Measurements from ENCODE around the gene SLC22A14. TPM values are rescaled to one million over a fixed set of nuclear protein-coding genes. Genes with fewer than 3 reads are reported as not detected.

The SLC22A14 gene
- total and polyA plus RNA-seq, 4 donors, result 0.17 TPM; not detected in 3

DNA sequence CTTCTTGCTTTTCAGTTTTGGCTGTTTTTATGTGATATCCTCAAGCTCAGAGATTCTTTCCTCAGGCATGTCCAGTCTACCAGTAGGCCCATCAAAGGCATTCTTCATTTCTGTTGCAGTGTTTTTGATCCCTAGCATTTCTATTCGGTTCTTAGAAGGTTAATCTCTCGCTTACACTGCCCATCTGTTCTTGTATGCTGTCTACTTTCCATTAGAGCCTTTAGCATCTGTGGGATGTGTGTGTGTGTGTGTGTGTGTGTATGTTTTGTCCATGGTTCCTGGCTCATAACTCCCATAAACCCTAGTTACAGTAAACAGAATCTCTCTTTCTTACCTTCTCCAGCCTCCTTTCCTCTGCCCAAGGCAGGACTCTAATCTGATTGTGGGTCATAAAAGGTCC lies 21.6 kb upstream of the SLC22A14 start:
- no peak for TF ChIP-seq GABPA (IDR thresholded peaks at IDR 0.05 in 1 of 2, conservative IDR thresholded peaks at IDR 0.05 in 1 of 2)
- no peak for TF ChIP-seq RXRA (IDR thresholded peaks at IDR 0.05)
- TF ChIP-seq NR2F2 (IDR thresholded peaks at IDR 0.05), result no peak
- TF ChIP-seq HNF4G (IDR thresholded peaks at IDR 0.05), result no peak
- TF ChIP-seq, protein P1, sequence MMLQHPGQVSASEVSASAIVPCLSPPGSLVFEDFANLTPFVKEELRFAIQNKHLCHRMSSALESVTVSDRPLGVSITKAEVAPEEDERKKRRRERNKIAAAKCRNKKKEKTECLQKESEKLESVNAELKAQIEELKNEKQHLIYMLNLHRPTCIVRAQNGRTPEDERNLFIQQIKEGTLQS (IDR thresholded peaks at IDR 0.05), result no peak
- TF ChIP-seq, protein P2, sequence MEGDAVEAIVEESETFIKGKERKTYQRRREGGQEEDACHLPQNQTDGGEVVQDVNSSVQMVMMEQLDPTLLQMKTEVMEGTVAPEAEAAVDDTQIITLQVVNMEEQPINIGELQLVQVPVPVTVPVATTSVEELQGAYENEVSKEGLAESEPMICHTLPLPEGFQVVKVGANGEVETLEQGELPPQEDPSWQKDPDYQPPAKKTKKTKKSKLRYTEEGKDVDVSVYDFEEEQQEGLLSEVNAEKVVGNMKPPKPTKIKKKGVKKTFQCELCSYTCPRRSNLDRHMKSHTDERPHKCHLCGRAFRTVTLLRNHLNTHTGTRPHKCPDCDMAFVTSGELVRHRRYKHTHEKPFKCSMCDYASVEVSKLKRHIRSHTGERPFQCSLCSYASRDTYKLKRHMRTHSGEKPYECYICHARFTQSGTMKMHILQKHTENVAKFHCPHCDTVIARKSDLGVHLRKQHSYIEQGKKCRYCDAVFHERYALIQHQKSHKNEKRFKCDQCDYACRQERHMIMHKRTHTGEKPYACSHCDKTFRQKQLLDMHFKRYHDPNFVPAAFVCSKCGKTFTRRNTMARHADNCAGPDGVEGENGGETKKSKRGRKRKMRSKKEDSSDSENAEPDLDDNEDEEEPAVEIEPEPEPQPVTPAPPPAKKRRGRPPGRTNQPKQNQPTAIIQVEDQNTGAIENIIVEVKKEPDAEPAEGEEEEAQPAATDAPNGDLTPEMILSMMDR (IDR thresholded peaks at IDR 0.05; ENCODE audit: low read depth, low read length, missing input control), result no peak
- TF ChIP-seq TAF1 (conservative IDR thresholded peaks at IDR 0.05), result no peak
- TF ChIP-seq YY1 (IDR thresholded peaks at IDR 0.05), result no peak
- TF ChIP-seq, protein P3, sequence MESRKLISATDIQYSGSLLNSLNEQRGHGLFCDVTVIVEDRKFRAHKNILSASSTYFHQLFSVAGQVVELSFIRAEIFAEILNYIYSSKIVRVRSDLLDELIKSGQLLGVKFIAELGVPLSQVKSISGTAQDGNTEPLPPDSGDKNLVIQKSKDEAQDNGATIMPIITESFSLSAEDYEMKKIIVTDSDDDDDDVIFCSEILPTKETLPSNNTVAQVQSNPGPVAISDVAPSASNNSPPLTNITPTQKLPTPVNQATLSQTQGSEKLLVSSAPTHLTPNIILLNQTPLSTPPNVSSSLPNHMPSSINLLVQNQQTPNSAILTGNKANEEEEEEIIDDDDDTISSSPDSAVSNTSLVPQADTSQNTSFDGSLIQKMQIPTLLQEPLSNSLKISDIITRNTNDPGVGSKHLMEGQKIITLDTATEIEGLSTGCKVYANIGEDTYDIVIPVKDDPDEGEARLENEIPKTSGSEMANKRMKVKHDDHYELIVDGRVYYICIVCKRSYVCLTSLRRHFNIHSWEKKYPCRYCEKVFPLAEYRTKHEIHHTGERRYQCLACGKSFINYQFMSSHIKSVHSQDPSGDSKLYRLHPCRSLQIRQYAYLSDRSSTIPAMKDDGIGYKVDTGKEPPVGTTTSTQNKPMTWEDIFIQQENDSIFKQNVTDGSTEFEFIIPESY (IDR thresholded peaks at IDR 0.05), result no peak
- TF ChIP-seq, protein P4, sequence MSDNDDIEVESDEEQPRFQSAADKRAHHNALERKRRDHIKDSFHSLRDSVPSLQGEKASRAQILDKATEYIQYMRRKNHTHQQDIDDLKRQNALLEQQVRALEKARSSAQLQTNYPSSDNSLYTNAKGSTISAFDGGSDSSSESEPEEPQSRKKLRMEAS (IDR thresholded peaks at IDR 0.05), result no peak
- TF ChIP-seq, protein P5, sequence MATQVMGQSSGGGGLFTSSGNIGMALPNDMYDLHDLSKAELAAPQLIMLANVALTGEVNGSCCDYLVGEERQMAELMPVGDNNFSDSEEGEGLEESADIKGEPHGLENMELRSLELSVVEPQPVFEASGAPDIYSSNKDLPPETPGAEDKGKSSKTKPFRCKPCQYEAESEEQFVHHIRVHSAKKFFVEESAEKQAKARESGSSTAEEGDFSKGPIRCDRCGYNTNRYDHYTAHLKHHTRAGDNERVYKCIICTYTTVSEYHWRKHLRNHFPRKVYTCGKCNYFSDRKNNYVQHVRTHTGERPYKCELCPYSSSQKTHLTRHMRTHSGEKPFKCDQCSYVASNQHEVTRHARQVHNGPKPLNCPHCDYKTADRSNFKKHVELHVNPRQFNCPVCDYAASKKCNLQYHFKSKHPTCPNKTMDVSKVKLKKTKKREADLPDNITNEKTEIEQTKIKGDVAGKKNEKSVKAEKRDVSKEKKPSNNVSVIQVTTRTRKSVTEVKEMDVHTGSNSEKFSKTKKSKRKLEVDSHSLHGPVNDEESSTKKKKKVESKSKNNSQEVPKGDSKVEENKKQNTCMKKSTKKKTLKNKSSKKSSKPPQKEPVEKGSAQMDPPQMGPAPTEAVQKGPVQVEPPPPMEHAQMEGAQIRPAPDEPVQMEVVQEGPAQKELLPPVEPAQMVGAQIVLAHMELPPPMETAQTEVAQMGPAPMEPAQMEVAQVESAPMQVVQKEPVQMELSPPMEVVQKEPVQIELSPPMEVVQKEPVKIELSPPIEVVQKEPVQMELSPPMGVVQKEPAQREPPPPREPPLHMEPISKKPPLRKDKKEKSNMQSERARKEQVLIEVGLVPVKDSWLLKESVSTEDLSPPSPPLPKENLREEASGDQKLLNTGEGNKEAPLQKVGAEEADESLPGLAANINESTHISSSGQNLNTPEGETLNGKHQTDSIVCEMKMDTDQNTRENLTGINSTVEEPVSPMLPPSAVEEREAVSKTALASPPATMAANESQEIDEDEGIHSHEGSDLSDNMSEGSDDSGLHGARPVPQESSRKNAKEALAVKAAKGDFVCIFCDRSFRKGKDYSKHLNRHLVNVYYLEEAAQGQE (IDR thresholded peaks at IDR 0.05), result no peak
- no peak for TF ChIP-seq EGR1 (IDR thresholded peaks at IDR 0.05; ENCODE audit: low read depth in 2 of 2)
- TF ChIP-seq FOXA2 (IDR thresholded peaks at IDR 0.05), result no peak
- TF ChIP-seq RAD21 (IDR thresholded peaks at IDR 0.05), result no peak
- no peak for TF ChIP-seq SP1 (IDR thresholded peaks at IDR 0.05)
- Histone ChIP-seq H3K9ac (ENCODE audit: low read depth in 1 of 2, low read length in 2 of 2) (no peak overlapping the region), H3K4me3 (ENCODE audit: low read depth in 1 of 3, low read length in 3 of 3) (no peak overlapping the region), H3K36me3 (ENCODE audit: control insufficient read depth in 4 of 4, insufficient read depth in 3 of 4, low read depth in 1 of 4, low read length in 3 of 4) (no peaks in the 10 kb centered on the region), H3K4me1 (ENCODE audit: control insufficient read depth in 4 of 4, insufficient read depth in 4 of 4, low read length in 3 of 4) (peaks cover 2 to 15% (median 10%) of the 10 kb centered on the region in 4 donors), H3K27ac (ENCODE audit: low read depth in 1 of 2, low read length in 2 of 2) (no peak overlapping the region), H3K9me3 (ENCODE audit: control insufficient read depth in 4 of 4, low read length in 3 of 4) (no peaks in the 10 kb centered on the region), H3K27me3 (ENCODE audit: control insufficient read depth in 4 of 4, insufficient read depth in 4 of 4, low read length in 3 of 4) (no peaks in the 10 kb centered on the region)
- DNase-seq (ENCODE audit: low spot score), result no peak
- WGBS, result 98% methylated on average over 2 of the region's 2 CpGs

DNA sequence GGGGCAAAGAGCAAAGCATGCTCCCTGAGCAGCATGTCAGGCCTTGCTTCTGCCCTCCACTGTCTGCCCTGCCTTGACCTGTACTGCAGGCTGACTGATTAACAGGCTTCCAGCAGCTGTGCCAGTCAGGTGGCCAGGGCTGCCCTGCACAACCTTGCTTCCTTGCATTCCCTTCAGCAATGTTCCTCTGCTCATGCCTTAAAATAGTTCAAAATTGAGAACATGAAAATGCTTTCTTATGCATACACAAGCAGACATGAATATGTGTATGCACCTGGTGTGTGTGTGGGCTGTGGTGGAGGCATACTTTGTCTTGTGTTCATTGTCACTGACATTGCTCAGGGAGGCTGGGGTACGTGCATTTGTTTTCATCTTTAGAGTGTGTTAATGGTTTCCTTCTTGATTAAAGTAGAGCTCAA lies 17.7 kb upstream of the SLC22A14 start:
- no peak for DNase-seq (ENCODE audit: low spot score)
- H3K36me3 ChIP-seq (ENCODE audit: control insufficient read depth in 4 of 4, insufficient read depth in 3 of 4, low read depth in 1 of 4, low read length in 3 of 4), result no peaks in the 10 kb centered on the region
- no peaks in the 10 kb centered on the region for H3K27me3 ChIP-seq (ENCODE audit: control insufficient read depth in 4 of 4, insufficient read depth in 4 of 4, low read length in 3 of 4)
- no peak overlapping the region for H3K9ac ChIP-seq (ENCODE audit: low read depth in 1 of 2, low read length in 2 of 2)
- peaks cover 5 to 18% (median 12%) of the 10 kb centered on the region in 4 donors for H3K4me1 ChIP-seq (ENCODE audit: control insufficient read depth in 4 of 4, insufficient read depth in 4 of 4, low read length in 3 of 4)
- 0% methylated on average over 1 of the region's 1 CpG for WGBS
- no peak overlapping the region for H3K4me3 ChIP-seq (ENCODE audit: low read depth in 1 of 3, low read length in 3 of 3)
- no peak overlapping the region for H3K27ac ChIP-seq (ENCODE audit: low read depth in 1 of 2, low read length in 2 of 2)
- TF ChIP-seq, protein P5 (IDR thresholded peaks at IDR 0.05), result no peak
- TF ChIP-seq RXRA (IDR thresholded peaks at IDR 0.05), result peak in 1 of 2 donors; percentile 56
- H3K9me3 ChIP-seq (ENCODE audit: control insufficient read depth in 4 of 4, low read length in 3 of 4), result no peaks in the 10 kb centered on the region

Measured in liver (tissue), 9 donors.